Spleen (tissue), 7 donors: ENCODE data around the gene TAS2R30.

Experiments
- CTCF ChIP-seq, 11 experiments: fragments of 200-600 bp in 7 of 11; fragments of 450-650 bp in 4 of 11; sonication (generic) in 4 of 11; IDR thresholded peaks in 8 of 11; conservative IDR thresholded peaks in 3 of 11; 1 replicate in 7 of 11; 2 replicates in 4 of 11; pipeline versions ENCODE4 v1.4.0 to v1.8.0; 2016 to 2021; ENCODE audit warnings: antibody characterized with exemption in 11 of 11, inconsistent platforms in 4 of 11, mild to moderate bottlenecking in 1 of 11
- POLR2A ChIP-seq, 3 donors: fragments of 450-650 bp; IDR thresholded peaks; one replicate each; pipeline ENCODE4 v1.5.1; 2017; ENCODE audit warnings: antibody characterized with exemption in 3 of 3, mild to moderate bottlenecking in 1 of 3
- POLR2AphosphoS5 ChIP-seq, 3 donors: sonication (generic); formaldehyde crosslinking; IDR thresholded peaks; one replicate each; pipeline ENCODE4 v1.5.1; 2017; ENCODE audit warnings: antibody characterized with exemption in 3 of 3
- donor health status: DM: no; HTN: no; CAD: no; lungs with moderate emphysema.
- donor health status: DM: no; HTN: no; CAD: no.
- donor health status: DM: no; HTN: no; CAD: no.

GRCh38 chr12:11108862-11109261 is 25.6 kb downstream of the TAS2R30 start:
- no peak for TF ChIP-seq CTCF (IDR thresholded peaks at IDR 0.05 in 8 of 11, conservative IDR thresholded peaks at IDR 0.05 in 3 of 11)
- TF ChIP-seq POLR2A (IDR thresholded peaks at IDR 0.05) = no peak
- no peak for TF ChIP-seq POLR2AphosphoS5 (IDR thresholded peaks at IDR 0.05)
